PC-9 (cell line): ENCODE measurements around the gene TSC1.

ENCODE experiments used
- CTCF ChIP-seq: fragments of 200-600 bp; sonication (generic); conservative IDR thresholded peaks from 2 replicates; pipeline ENCODE4 v1.6.1; 2017; ENCODE audit warnings: mixed run types, antibody characterized with exemption, mild to moderate bottlenecking, moderate library complexity
- EZH2 ChIP-seq: fragments of 200-600 bp; sonication (generic); IDR thresholded peaks from 2 replicates; pipeline ENCODE4 v1.8.0; 2017; ENCODE audit warnings: antibody characterized with exemption, low read depth

- TF ChIP-seq CTCF (no peak), EZH2 (no peak)
Observed at GRCh38 chr9:132857616-132858342, 86.6 kb downstream of the TSC1 start.
